Left ventricle myocardium inferior (tissue), 1 donor: Measurements from ENCODE around the gene ZNF335. TPM values are rescaled to one million over a fixed set of nuclear protein-coding genes. Genes with fewer than 3 reads are reported as not detected.

Experiments used
- DNase-seq: peaks from one replicate; pipeline ENCODE4 v3.0.0-alpha.2; 2020
- H3K27ac ChIP-seq: fragments of 200-600 bp; replicated peaks from 2 replicates; pipeline ENCODE4 v1.8.0; 2021
- H3K27me3 ChIP-seq: fragments of 200-600 bp; 2 replicates; pipeline ENCODE4 v1.8.0; 2021; ENCODE audit warnings: low read depth
- H3K36me3 ChIP-seq: fragments of 200-600 bp; 2 replicates; pipeline ENCODE4 v1.8.0; 2021
- H3K4me1 ChIP-seq: fragments of 200-600 bp; 2 replicates; pipeline ENCODE4 v1.8.0; 2021
- H3K4me3 ChIP-seq: fragments of 200-600 bp; 2 replicates; pipeline ENCODE4 v1.8.0; 2021; ENCODE audit warnings: mild to moderate bottlenecking, moderate library complexity
- H3K9me3 ChIP-seq: fragments of 200-600 bp; replicated peaks from 2 replicates; pipeline ENCODE4 v1.8.0; 2021
- CTCF ChIP-seq: fragments of 200-600 bp; IDR thresholded peaks from 2 replicates; pipeline ENCODE4 v1.8.0; 2021; ENCODE audit warnings: antibody characterized with exemption, mild to moderate bottlenecking, borderline replicate concordance
- intact Hi-C: fragments of 100-400 bp; cut with micrococcal nuclease; formaldehyde crosslinking; loops from one replicate; pipeline ENCODE4 v1.11.0; 2022
- total RNA-seq: library from RNA; stranded (reverse); fragmentation: NEBNext Ultra II Directional; extraction: Animal tissue kit (Norgen Biotek cat#: 25700); gene quantifications from one replicate; pipeline ENCODE4 v1.2.1, GENCODE V29; 2021
- donor health status: DM: no; HTN: yes; CAD: no; lungs with severe emphysema.

Gene ZNF335
- total RNA-seq, 1 donor from 2014 or later: 8.1 TPM

- Histone ChIP-seq H3K36me3 (peaks cover 79% of the 10 kb centered on the region), H3K27ac (no peak overlapping the region), H3K27me3 (no peaks in the 10 kb centered on the region), H3K4me1 (no peaks in the 10 kb centered on the region), H3K4me3 (no peak overlapping the region), H3K9me3 (no peaks in the 10 kb centered on the region)
- intact Hi-C loops: no loop called here
- no peak for TF ChIP-seq CTCF
- no peak for DNase-seq
Measured at GRCh38 chr20:45952861-45953260, 19.1 kb downstream of the ZNF335 start.

GRCh38 chr20:45951925-45952834 lies 19.8 kb downstream of the ZNF335 start:
- H3K4me1 ChIP-seq: no peaks in the 10 kb centered on the region
- H3K27ac ChIP-seq: no peak overlapping the region
- peaks cover 79% of the 10 kb centered on the region for H3K36me3 ChIP-seq
- no peak overlapping the region for H3K4me3 ChIP-seq
- DNase-seq: no peak
- TF ChIP-seq CTCF: no peak
- intact Hi-C loops: no loop called here
- H3K9me3 ChIP-seq: no peaks in the 10 kb centered on the region
- H3K27me3 ChIP-seq: no peaks in the 10 kb centered on the region

GRCh38 chr20:45950330-45950646 lies 21.7 kb downstream of the ZNF335 start:
- Histone ChIP-seq H3K27me3 (no peaks in the 10 kb centered on the region), H3K9me3 (no peaks in the 10 kb centered on the region), H3K36me3 (peaks cover 87% of the 10 kb centered on the region), H3K27ac (no peak overlapping the region), H3K4me1 (peaks cover 3% of the 10 kb centered on the region), H3K4me3 (no peak overlapping the region)
- DNase-seq: no peak
- intact Hi-C loops: no loop called here
- no peak for TF ChIP-seq CTCF

DNA sequence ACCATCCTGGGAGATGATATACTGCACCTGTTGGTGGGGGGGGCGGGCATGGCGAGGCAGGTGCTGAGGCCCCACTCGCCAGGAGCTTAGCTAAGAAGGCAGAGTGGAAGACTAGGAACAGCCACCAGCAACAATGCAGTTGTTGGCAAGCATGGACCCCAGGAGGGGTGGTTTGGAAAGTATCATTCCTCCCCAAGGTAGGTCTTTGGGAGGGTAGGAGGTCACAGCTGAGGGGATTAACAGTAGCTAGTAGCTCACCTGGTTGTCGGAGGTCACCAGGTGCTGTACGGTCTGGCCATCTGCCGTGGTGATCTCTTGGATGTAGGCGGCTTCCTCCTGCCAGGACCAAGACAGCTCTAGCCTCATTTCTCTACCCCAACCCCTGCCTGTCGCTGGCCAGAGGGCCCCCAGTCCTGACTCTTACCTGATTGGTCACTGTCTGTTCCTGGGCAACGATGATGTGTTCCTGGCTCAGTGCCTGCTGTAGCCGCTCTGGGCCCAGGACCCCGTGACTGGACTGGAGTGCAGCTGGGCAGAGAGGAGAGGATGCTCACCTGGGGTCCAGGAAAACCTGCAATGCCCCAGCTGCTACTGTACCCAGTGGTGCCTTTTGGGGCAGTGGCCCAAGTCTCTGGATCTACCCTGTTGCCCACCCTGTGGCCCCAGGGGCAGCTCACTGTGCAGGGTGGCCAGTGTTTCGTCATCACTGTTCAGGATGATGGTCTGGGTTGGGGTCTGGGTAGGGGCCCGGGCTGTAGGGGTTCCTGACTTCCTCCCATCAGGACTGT lies 22.3 kb downstream of the ZNF335 start:
- intact Hi-C loops: no loop called here
- H3K9me3 ChIP-seq: no peaks in the 10 kb centered on the region
- DNase-seq: no peak
- H3K36me3 ChIP-seq: peaks cover 93% of the 10 kb centered on the region
- no peak overlapping the region for H3K27ac ChIP-seq
- peaks cover 3% of the 10 kb centered on the region for H3K4me1 ChIP-seq
- no peaks in the 10 kb centered on the region for H3K27me3 ChIP-seq
- no peak overlapping the region for H3K4me3 ChIP-seq
- TF ChIP-seq CTCF: no peak

DNA sequence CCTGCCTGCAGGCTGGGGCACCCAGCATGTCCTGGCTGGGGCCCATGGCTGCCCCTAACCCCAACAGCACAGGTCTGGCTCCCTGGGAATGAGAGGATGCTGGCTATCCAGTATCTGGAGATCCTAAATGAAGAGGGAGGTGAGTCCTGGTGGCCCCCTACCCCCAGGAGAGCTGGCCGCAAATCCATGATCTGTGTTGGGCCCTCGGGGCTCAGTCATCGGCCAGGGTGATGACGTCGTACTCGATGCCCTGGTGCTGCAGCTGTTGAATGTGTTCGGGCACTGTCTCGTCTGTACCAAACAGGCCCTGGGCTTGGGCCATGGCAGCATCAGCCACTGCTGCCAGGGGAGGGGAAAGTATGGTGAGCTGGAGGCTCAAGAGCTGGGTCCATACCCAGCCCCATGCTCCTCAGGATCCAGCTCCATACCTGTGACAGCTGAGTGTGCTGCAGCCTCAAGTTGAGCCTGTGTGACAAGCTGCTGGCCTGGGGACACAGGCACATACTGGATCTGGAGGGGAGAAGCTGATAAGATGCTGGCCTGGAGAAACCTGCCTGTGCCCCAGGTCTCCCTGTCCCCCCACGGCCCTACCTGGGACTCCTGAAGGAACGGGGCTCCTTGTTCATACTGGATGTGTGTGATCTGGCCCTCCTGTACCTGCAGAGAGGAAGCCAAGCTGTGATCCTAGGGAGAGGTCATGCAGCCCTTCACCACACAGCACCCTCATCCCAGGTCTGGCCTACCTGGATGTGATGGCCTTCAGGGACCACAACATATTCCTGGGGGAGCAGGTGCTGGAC lies 23.1 kb downstream of the ZNF335 start:
- H3K27ac ChIP-seq: no peak overlapping the region
- H3K4me1 ChIP-seq: peaks cover 3% of the 10 kb centered on the region
- intact Hi-C loops: no loop called here
- H3K36me3 ChIP-seq: peaks cover 100% of the 10 kb centered on the region
- H3K9me3 ChIP-seq: no peaks in the 10 kb centered on the region
- H3K4me3 ChIP-seq: no peak overlapping the region
- no peak for DNase-seq
- no peaks in the 10 kb centered on the region for H3K27me3 ChIP-seq
- TF ChIP-seq CTCF: no peak
